ENCODE measurements around the gene KCNMA1.

GRCh38 chr10:77027576-77027975 lies 610.0 kb downstream of the KCNMA1 start:
- TF ChIP-seq NFIC (IDR thresholded peaks at IDR 0.05; ENCODE audit: borderline replicate concordance) = no peak
- no peak for TF ChIP-seq POLR2AphosphoS5 (IDR thresholded peaks at IDR 0.05; ENCODE audit: low read depth, low read length)
- TF ChIP-seq ELF1 (IDR thresholded peaks at IDR 0.05) = no peak
- TF ChIP-seq USF2 (IDR thresholded peaks at IDR 0.05; ENCODE audit: borderline replicate concordance, low read depth, low read length) = no peak
- TF ChIP-seq CTCF (IDR thresholded peaks at IDR 0.05) = no peak
- no peak for TF ChIP-seq PBX3 (IDR thresholded peaks at IDR 0.05)
- TF ChIP-seq FOXM1 (IDR thresholded peaks at IDR 0.05; ENCODE audit: low read depth) = no peak
- no peak for TF ChIP-seq CHD2 (IDR thresholded peaks at IDR 0.05; ENCODE audit: low read length, partially characterized antibody)
- TF ChIP-seq EP300 (IDR thresholded peaks at IDR 0.05; ENCODE audit: borderline replicate concordance in 1 of 2, low read depth in 1 of 2, low read length in 1 of 2) = no peak
- no peak for TF ChIP-seq EZH2phosphoT487 (IDR thresholded peaks at IDR 0.05; ENCODE audit: borderline replicate concordance, low read depth)
- no peak for TF ChIP-seq RCOR1 (IDR thresholded peaks at IDR 0.05; ENCODE audit: low read length)

Measured in SK-N-SH (cell line).